SU-DHL-6 (cell line): ENCODE measurements around the gene NCAPG.

Experiments
- CTCF ChIP-seq: fragments of 200-600 bp; sonication (generic); IDR thresholded peaks from one replicate; pipeline ENCODE4 v1.5.1; 2017; ENCODE audit warnings: antibody characterized with exemption, mild to moderate bottlenecking, low read length, moderate library complexity; ENCODE audit not compliant: insufficient read depth, poor library complexity, severe bottlenecking
- EZH2phosphoT487 ChIP-seq: fragments of 200-600 bp; sonication (generic), shearing (Covaris generic); conservative IDR thresholded peaks from 2 replicates; pipeline ENCODE4 v1.6.1; 2018; ENCODE audit warnings: mild to moderate bottlenecking, antibody characterized with exemption, low read length, moderate library complexity, mixed read lengths

GRCh38 chr4:17823871-17824669 is 13.3 kb downstream of the NCAPG start:
- TF ChIP-seq CTCF (no peak), EZH2phosphoT487 (no peak)
